Osteoblast (primary cell): ENCODE measurements around the gene TTC28. TPM values are rescaled to one million over a fixed set of nuclear protein-coding genes. Genes with fewer than 3 reads are reported as not detected.

Source experiments
- DNase-seq: peaks from one replicate; pipeline ENCODE4 v3.0.0; 2011; ENCODE audit warnings: low spot score, mixed read lengths; ENCODE audit not compliant: insufficient read length; ENCODE audit errors: missing footprints
- H2AFZ ChIP-seq: 2 replicates; pipeline ENCODE4 v1.6.0; 2011; ENCODE audit warnings: mild to moderate bottlenecking, low read length
- H3K27ac ChIP-seq: 2 replicates; pipeline ENCODE4 v1.5.1; 2011; ENCODE audit warnings: mild to moderate bottlenecking, low read depth, low read length, moderate library complexity
- H3K27me3 ChIP-seq: 2 replicates; pipeline ENCODE4 v1.6.0; 2012; ENCODE audit warnings: mild to moderate bottlenecking, control low read depth, inconsistent platforms, low read length, moderate library complexity; ENCODE audit not compliant: insufficient read depth
- H3K36me3 ChIP-seq: 2 replicates; pipeline ENCODE4 v1.5.1; 2011; ENCODE audit warnings: mild to moderate bottlenecking, low read length, control low read depth, moderate library complexity; ENCODE audit not compliant: insufficient read depth
- H3K4me1 ChIP-seq: 2 replicates; pipeline ENCODE4 v1.5.1; 2011; ENCODE audit warnings: mild to moderate bottlenecking, low read length, control low read depth, moderate library complexity; ENCODE audit not compliant: insufficient read depth
- H3K4me2 ChIP-seq: 2 replicates; pipeline ENCODE4 v1.6.0; 2011; ENCODE audit warnings: mild to moderate bottlenecking, low read length; ENCODE audit not compliant: insufficient read depth
- H3K4me3 ChIP-seq: fragments of 200-600 bp; sonication (generic); 3 replicates; pipeline ENCODE4 v1.5.1; 2012; ENCODE audit warnings: mild to moderate bottlenecking, low read length, inconsistent platforms; ENCODE audit not compliant: insufficient read depth
- H3K79me2 ChIP-seq: 2 replicates; pipeline ENCODE4 v1.6.0; 2012; ENCODE audit warnings: mild to moderate bottlenecking, low read length, control low read depth, inconsistent platforms; ENCODE audit not compliant: insufficient read depth
- H3K9me3 ChIP-seq: 2 replicates; pipeline ENCODE4 v1.5.1; 2011; ENCODE audit warnings: low read depth, low read length, control low read depth
- H4K20me1 ChIP-seq: 2 replicates; pipeline ENCODE4 v1.6.0; 2012; ENCODE audit warnings: mild to moderate bottlenecking, low read length, control low read depth; ENCODE audit not compliant: insufficient read depth
- total RNA-seq: library from RNA; depleted of rRNA; stranded (reverse); fragments of >200 nt; gene quantifications from 2 replicates; pipeline ENCODE4 v1.2.3, GENCODE V29; 2012
- TF ChIP-seq, protein P1 (sequence below): IDR thresholded peaks from 2 replicates; pipeline ENCODE4 v1.5.1; 2011; ENCODE audit warnings: mild to moderate bottlenecking, low read depth, low read length, moderate library complexity; ENCODE audit errors: extremely low read depth

TTC28 gene
- total RNA-seq, 1 donor = 48.1 TPM

GRCh38 chr22:28594076-28594796 is 85.4 kb downstream of the TTC28 start:
- Histone ChIP-seq H3K9me3 (no peaks in the 10 kb centered on the region), H2AFZ (no peak overlapping the region), H3K79me2 (no peaks in the 10 kb centered on the region), H3K4me2 (no peak overlapping the region), H3K36me3 (no peaks in the 10 kb centered on the region), H4K20me1 (peaks cover 5% of the 10 kb centered on the region), H3K4me1 (peaks cover 13% of the 10 kb centered on the region), H3K27me3 (no peaks in the 10 kb centered on the region), H3K27ac (no peak overlapping the region), H3K4me3 (no peak overlapping the region)
- TF ChIP-seq, protein P1, sequence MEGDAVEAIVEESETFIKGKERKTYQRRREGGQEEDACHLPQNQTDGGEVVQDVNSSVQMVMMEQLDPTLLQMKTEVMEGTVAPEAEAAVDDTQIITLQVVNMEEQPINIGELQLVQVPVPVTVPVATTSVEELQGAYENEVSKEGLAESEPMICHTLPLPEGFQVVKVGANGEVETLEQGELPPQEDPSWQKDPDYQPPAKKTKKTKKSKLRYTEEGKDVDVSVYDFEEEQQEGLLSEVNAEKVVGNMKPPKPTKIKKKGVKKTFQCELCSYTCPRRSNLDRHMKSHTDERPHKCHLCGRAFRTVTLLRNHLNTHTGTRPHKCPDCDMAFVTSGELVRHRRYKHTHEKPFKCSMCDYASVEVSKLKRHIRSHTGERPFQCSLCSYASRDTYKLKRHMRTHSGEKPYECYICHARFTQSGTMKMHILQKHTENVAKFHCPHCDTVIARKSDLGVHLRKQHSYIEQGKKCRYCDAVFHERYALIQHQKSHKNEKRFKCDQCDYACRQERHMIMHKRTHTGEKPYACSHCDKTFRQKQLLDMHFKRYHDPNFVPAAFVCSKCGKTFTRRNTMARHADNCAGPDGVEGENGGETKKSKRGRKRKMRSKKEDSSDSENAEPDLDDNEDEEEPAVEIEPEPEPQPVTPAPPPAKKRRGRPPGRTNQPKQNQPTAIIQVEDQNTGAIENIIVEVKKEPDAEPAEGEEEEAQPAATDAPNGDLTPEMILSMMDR = no peak
- DNase-seq = no peak

- no peaks in the 10 kb centered on the region for H3K27me3 ChIP-seq
- no peaks in the 10 kb centered on the region for H3K36me3 ChIP-seq
- H4K20me1 ChIP-seq = peaks cover 5% of the 10 kb centered on the region
- no peak overlapping the region for H3K4me2 ChIP-seq
- H3K27ac ChIP-seq = no peak overlapping the region
- no peak overlapping the region for H2AFZ ChIP-seq
- no peak overlapping the region for H3K4me3 ChIP-seq
- TF ChIP-seq, protein P1 = no peak
- no peak for DNase-seq
- no peaks in the 10 kb centered on the region for H3K9me3 ChIP-seq
- peaks cover 2% of the 10 kb centered on the region for H3K79me2 ChIP-seq
- H3K4me1 ChIP-seq = peaks cover 13% of the 10 kb centered on the region
Measured at GRCh38 chr22:28593299-28593698, 86.3 kb downstream of the TTC28 start.

GRCh38 chr22:28589102-28589750 is 90.4 kb downstream of the TTC28 start:
- H2AFZ ChIP-seq = no peak overlapping the region

GRCh38 chr22:28585324-28585723 is 94.3 kb downstream of the TTC28 start:
- Histone ChIP-seq H4K20me1 (no peaks in the 10 kb centered on the region), H3K9me3 (no peaks in the 10 kb centered on the region), H3K27ac (no peak overlapping the region), H3K36me3 (no peaks in the 10 kb centered on the region), H2AFZ (no peak overlapping the region), H3K4me3 (no peak overlapping the region), H3K27me3 (no peaks in the 10 kb centered on the region), H3K4me1 (peaks cover 13% of the 10 kb centered on the region), H3K79me2 (peaks cover 2% of the 10 kb centered on the region), H3K4me2 (no peak overlapping the region)
- TF ChIP-seq, protein P1 = no peak
- no peak for DNase-seq

More at GRCh38 chr22:28589102-28589750, 90.4 kb downstream of the TTC28 start:
- no peaks in the 10 kb centered on the region for H3K27me3 ChIP-seq
- H3K9me3 ChIP-seq = no peaks in the 10 kb centered on the region
- H4K20me1 ChIP-seq = no peaks in the 10 kb centered on the region
- no peaks in the 10 kb centered on the region for H3K4me1 ChIP-seq
- no peaks in the 10 kb centered on the region for H3K36me3 ChIP-seq
- H3K4me2 ChIP-seq = no peak overlapping the region
- H3K27ac ChIP-seq = no peak overlapping the region
- TF ChIP-seq, protein P1 = no peak
- DNase-seq = no peak
- H3K79me2 ChIP-seq = peaks cover 2% of the 10 kb centered on the region
- no peak overlapping the region for H3K4me3 ChIP-seq
